Liver (tissue), 9 donors: ENCODE measurements around the gene ITGB2. TPM values are rescaled to one million over a fixed set of nuclear protein-coding genes. Genes with fewer than 3 reads are reported as not detected.

ENCODE experiments used
- DNase-seq: peaks from one replicate; pipeline ENCODE4 v3.0.0-alpha.2; 2017; ENCODE audit warnings: low spot score
- H3K27ac ChIP-seq, 2 donors: one replicate each; pipeline ENCODE4 v1.7.0; 2013; ENCODE audit warnings: inconsistent platforms in 2 of 2, low read length in 2 of 2, control low read depth in 1 of 2, low read depth in 1 of 2, mild to moderate bottlenecking in 1 of 2
- H3K27me3 ChIP-seq, 4 donors: one replicate each; pipeline versions ENCODE4 v1.6.1 to v1.7.0; 2013; ENCODE audit warnings: low read length in 3 of 4, inconsistent platforms in 1 of 4, mild to moderate bottlenecking in 1 of 4, moderate library complexity in 1 of 4; ENCODE audit not compliant: control insufficient read depth in 4 of 4, insufficient read depth in 4 of 4
- H3K36me3 ChIP-seq, 4 donors: one replicate each; pipeline versions ENCODE4 v1.6.1 to v1.7.0; 2013; ENCODE audit warnings: low read length in 3 of 4, mild to moderate bottlenecking in 3 of 4, low read depth in 1 of 4, moderate library complexity in 1 of 4; ENCODE audit not compliant: control insufficient read depth in 4 of 4, insufficient read depth in 3 of 4
- H3K4me1 ChIP-seq, 4 donors: one replicate each; pipeline versions ENCODE4 v1.6.1 to v1.7.0; 2013; ENCODE audit warnings: low read length in 3 of 4, mild to moderate bottlenecking in 3 of 4, moderate library complexity in 1 of 4; ENCODE audit not compliant: control insufficient read depth in 4 of 4, insufficient read depth in 4 of 4
- H3K4me3 ChIP-seq, 3 donors: one replicate each; pipeline versions ENCODE4 v1.6.1 to v1.7.0; 2013; ENCODE audit warnings: low read length in 3 of 3, control low read depth in 1 of 3, low read depth in 1 of 3, mild to moderate bottlenecking in 1 of 3
- H3K9ac ChIP-seq, 2 donors: one replicate each; pipeline ENCODE4 v1.7.0; 2013; ENCODE audit warnings: low read length in 2 of 2, mild to moderate bottlenecking in 2 of 2, moderate library complexity in 2 of 2, control low read depth in 1 of 2, low read depth in 1 of 2
- H3K9me3 ChIP-seq, 4 donors: one replicate each; pipeline versions ENCODE4 v1.6.1 to v1.7.0; 2013; ENCODE audit warnings: low read length in 3 of 4; ENCODE audit not compliant: control insufficient read depth in 4 of 4
- ATF3 ChIP-seq: IDR thresholded peaks from 2 replicates; pipeline ENCODE4 v1.6.1; 2016; ENCODE audit warnings: antibody characterized with exemption
- CTCF ChIP-seq: fragments of 150-350 bp; IDR thresholded peaks from 2 replicates; pipeline ENCODE4 v1.5.1; 2017; ENCODE audit warnings: improper control_type of control experiment, low read depth, low read length; ENCODE audit not compliant: missing input control
- EGR1 ChIP-seq, 2 donors: IDR thresholded peaks; 2 replicates each; pipeline ENCODE4 v1.6.1; 2016 to 2018; ENCODE audit warnings: antibody characterized with exemption in 2 of 2, low read depth in 2 of 2
- FOXA1 ChIP-seq: IDR thresholded peaks from 2 replicates; pipeline ENCODE4 v1.6.1; 2016; ENCODE audit warnings: antibody characterized with exemption
- FOXA2 ChIP-seq: IDR thresholded peaks from 2 replicates; pipeline ENCODE4 v1.6.1; 2016; ENCODE audit warnings: antibody characterized with exemption
- GABPA ChIP-seq, 2 donors: IDR thresholded peaks in 1 of 2; conservative IDR thresholded peaks in 1 of 2; 2 replicates each; pipeline ENCODE4 v1.6.1; 2016; ENCODE audit warnings: antibody characterized with exemption in 2 of 2, mild to moderate bottlenecking in 1 of 2, moderate library complexity in 1 of 2
- HNF4A ChIP-seq, 2 donors: conservative IDR thresholded peaks; 2 replicates each; pipeline ENCODE4 v1.6.1; 2016; ENCODE audit warnings: antibody characterized with exemption in 2 of 2, mild to moderate bottlenecking in 2 of 2
- HNF4G ChIP-seq: IDR thresholded peaks from 2 replicates; pipeline ENCODE4 v1.6.1; 2016; ENCODE audit warnings: antibody characterized with exemption
- JUND ChIP-seq, 2 donors: IDR thresholded peaks; 2 replicates each; pipeline ENCODE4 v1.6.1; 2016; ENCODE audit warnings: antibody characterized with exemption in 2 of 2
- MAX ChIP-seq: IDR thresholded peaks from 2 replicates; pipeline ENCODE4 v1.6.1; 2016; ENCODE audit warnings: antibody characterized with exemption
- NR2F2 ChIP-seq: IDR thresholded peaks from 2 replicates; pipeline ENCODE4 v1.6.1; 2016; ENCODE audit warnings: antibody characterized with exemption
- RAD21 ChIP-seq, 2 donors: IDR thresholded peaks; 2 replicates each; pipeline ENCODE4 v1.6.1; 2016; ENCODE audit warnings: antibody characterized with exemption in 2 of 2, mild to moderate bottlenecking in 2 of 2
- REST ChIP-seq: IDR thresholded peaks from 2 replicates; pipeline ENCODE4 v1.6.1; 2016; ENCODE audit warnings: antibody characterized with exemption, mild to moderate bottlenecking
- RXRA ChIP-seq, 2 donors: IDR thresholded peaks; 2 replicates each; pipeline ENCODE4 v1.6.1; 2017 to 2018; ENCODE audit warnings: antibody characterized with exemption in 2 of 2, mild to moderate bottlenecking in 1 of 2
- SP1 ChIP-seq: IDR thresholded peaks from 2 replicates; pipeline ENCODE4 v1.6.1; 2018; ENCODE audit warnings: antibody characterized with exemption, mild to moderate bottlenecking
- TAF1 ChIP-seq: conservative IDR thresholded peaks from 2 replicates; pipeline ENCODE4 v1.6.1; 2016; ENCODE audit warnings: antibody characterized with exemption, mild to moderate bottlenecking
- YY1 ChIP-seq: IDR thresholded peaks from 2 replicates; pipeline ENCODE4 v1.6.1; 2016; ENCODE audit warnings: antibody characterized with exemption, mild to moderate bottlenecking
- ZBTB33 ChIP-seq: IDR thresholded peaks from 2 replicates; pipeline ENCODE4 v1.6.1; 2016; ENCODE audit warnings: antibody characterized with exemption
- WGBS: extraction: QIAGEN DNeasy Blood & Tissue Kit; methylation state at CpG from one replicate; pipeline ENCODE4 v1.1.7; 2013; 5-methylcytosine and 5-hydroxymethylcytosine counted together
- polyA plus RNA-seq, 2 donors: library from polyadenylated mRNA; stranded (reverse) in 1 of 2; unstranded in 1 of 2; fragments of 200-250 nt in 1 of 2; fragments of >200 nt in 1 of 2; fragmentation: Nextera tagmentation in 1 of 2; extraction: Ambion mirVana in 1 of 2; gene quantifications; one replicate each; pipeline versions ENCODE4 v1.2.1 to v1.2.3, GENCODE V29; 2013 to 2015
- total RNA-seq, 2 donors: library from RNA; depleted of rRNA; stranded (reverse); fragments of >200 nt; gene quantifications; one replicate each; pipeline ENCODE4 v1.2.3, GENCODE V29; 2014
- donor health status: healthy.
- donor health status: healthy.
- donor health status: healthy.
- donor health status: healthy.
- donor health status: healthy.

Gene ITGB2
- total and polyA plus RNA-seq, 4 donors: 9.6 to 50.6 (median 28.7) TPM

GRCh38 chr21:44952929-44953627 lies 32.4 kb upstream of the ITGB2 start:
- no peak overlapping the region for H3K27ac ChIP-seq
- no peak for DNase-seq

More at GRCh38 chr21:44952929-44953627, 32.4 kb upstream of the ITGB2 start:
- Histone ChIP-seq H3K4me1 (peaks cover 2 to 16% (median 5%) of the 10 kb centered on the region in 4 donors), H3K9me3 (no peaks in the 10 kb centered on the region), H3K27me3 (no peaks in the 10 kb centered on the region), H3K4me3 (no peak overlapping the region), H3K36me3 (peaks cover 0 to 17% (median 2%) of the 10 kb centered on the region in 4 donors), H3K9ac (no peak overlapping the region)
- 96% methylated on average over 25 of the region's 25 CpGs for WGBS
- TF ChIP-seq YY1: no peak
- no peak for TF ChIP-seq NR2F2
- TF ChIP-seq RAD21 (IDR thresholded peaks at IDR 0.05): no peak
- no peak for TF ChIP-seq TAF1
- no peak for TF ChIP-seq JUND (IDR thresholded peaks at IDR 0.05)
- no peak for TF ChIP-seq RXRA (IDR thresholded peaks at IDR 0.05)
- TF ChIP-seq FOXA2: no peak
- no peak for TF ChIP-seq GABPA (IDR thresholded peaks at IDR 0.05 in 1 of 2, conservative IDR thresholded peaks at IDR 0.05 in 1 of 2)
- no peak for TF ChIP-seq ATF3
- TF ChIP-seq CTCF: no peak
- TF ChIP-seq EGR1 (IDR thresholded peaks at IDR 0.05; ENCODE audit: low read depth in 2 of 2): no peak
- no peak for TF ChIP-seq MAX
- no peak for TF ChIP-seq FOXA1
- no peak for TF ChIP-seq HNF4G
- no peak for TF ChIP-seq ZBTB33
- TF ChIP-seq SP1: no peak
- TF ChIP-seq HNF4A (conservative IDR thresholded peaks at IDR 0.05): no peak
- TF ChIP-seq REST: no peak
